ENCODE results near the gene LUC7L.
A peak's percentile ranks its signal among the peaks of the same experiment; 100 is the strongest.

Gene LUC7L, protein sequence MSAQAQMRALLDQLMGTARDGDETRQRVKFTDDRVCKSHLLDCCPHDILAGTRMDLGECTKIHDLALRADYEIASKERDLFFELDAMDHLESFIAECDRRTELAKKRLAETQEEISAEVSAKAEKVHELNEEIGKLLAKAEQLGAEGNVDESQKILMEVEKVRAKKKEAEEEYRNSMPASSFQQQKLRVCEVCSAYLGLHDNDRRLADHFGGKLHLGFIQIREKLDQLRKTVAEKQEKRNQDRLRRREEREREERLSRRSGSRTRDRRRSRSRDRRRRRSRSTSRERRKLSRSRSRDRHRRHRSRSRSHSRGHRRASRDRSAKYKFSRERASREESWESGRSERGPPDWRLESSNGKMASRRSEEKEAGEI

DNA sequence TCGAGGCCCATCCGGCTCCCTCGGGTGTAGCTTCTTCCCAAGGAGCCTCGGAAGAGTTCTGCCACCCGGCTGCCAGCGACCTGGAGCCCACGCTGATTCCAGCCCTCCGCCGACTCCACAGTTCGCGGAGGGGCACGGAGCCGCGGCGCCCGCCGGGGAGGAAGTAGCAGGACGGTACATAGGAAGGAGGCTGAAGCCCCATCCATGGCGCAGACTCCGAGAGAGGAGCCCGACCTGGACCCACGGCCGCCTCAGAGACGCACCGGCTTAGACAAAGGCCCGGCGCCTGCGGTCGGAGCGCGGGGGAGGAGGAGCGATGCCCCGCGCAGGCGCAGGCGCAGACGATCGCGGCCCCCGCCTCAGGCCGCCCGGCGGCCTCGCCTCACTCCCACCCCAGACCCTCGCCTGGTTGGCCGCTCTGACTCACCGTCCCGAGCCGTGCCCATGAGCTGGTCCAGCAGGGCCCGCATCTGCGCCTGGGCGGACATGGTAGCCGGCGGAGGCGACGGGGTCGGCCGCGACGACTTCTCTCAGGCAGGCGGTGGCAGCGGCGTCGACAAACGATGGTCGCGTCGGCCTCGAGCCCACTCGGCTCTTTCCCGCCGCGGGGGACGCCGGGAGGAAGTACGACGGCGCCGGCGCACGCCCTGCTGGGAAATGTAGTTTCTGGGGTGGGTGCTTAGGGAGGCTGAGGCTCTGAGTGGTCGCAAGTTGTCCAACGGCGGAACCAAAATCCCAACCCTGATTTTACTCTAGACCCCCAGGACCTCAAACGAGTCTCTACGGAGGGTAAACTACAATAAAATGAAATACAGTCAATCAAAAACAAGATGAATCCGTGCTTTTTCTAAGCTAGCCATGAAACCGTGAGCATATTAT, at the start of gene LUC7L:
Gene LUC7L, minus strand, starts transcription at position 598 of the 879 bp plus-strand sequence. Its CDS starts 110 bp downstream, at position 488.
- peak within 1 kb of the TSS; percentile 86 to 91 for H3K4me3 ChIP-seq (ENCODE audit: low read depth in 1 of 2, low read length in 2 of 2)
- H3K36me3 ChIP-seq (ENCODE audit: insufficient read depth, low read length) = peaks cover 33% of the 10 kb centered on the region
- H3K27ac ChIP-seq (ENCODE audit: low read depth, low read length) = peak within 1 kb of the TSS; percentile 91
- no peaks in the 10 kb centered on the region for H3K27me3 ChIP-seq (ENCODE audit: control insufficient read depth in 1 of 2, insufficient read depth in 2 of 2, low read length in 2 of 2)
- no peaks in the 10 kb centered on the region for H3K9me3 ChIP-seq (ENCODE audit: low read length)
- H3K9ac ChIP-seq (ENCODE audit: low read length) = peak within 1 kb of the TSS; percentile 88
- H3K4me1 ChIP-seq (ENCODE audit: insufficient read depth, low read length) = peaks cover 17% of the 10 kb centered on the region

- no peaks in the 10 kb centered on the region for H3K9me3 ChIP-seq (ENCODE audit: low read length)
- peaks cover 0 to 35% of the 10 kb centered on the region in 2 donors for H3K27me3 ChIP-seq (ENCODE audit: control insufficient read depth in 1 of 2, insufficient read depth in 2 of 2, low read length in 2 of 2)
- no peak overlapping the region for H3K27ac ChIP-seq (ENCODE audit: low read depth, low read length)
- H3K9ac ChIP-seq (ENCODE audit: low read length) = no peak overlapping the region
- H3K36me3 ChIP-seq (ENCODE audit: insufficient read depth, low read length) = no peaks in the 10 kb centered on the region
- no peaks in the 10 kb centered on the region for H3K4me1 ChIP-seq (ENCODE audit: insufficient read depth, low read length)
- H3K4me3 ChIP-seq (ENCODE audit: low read depth in 1 of 2, low read length in 2 of 2) = no peak overlapping the region
Observed at GRCh38 chr16:278863-279366, 49.7 kb upstream of the LUC7L start.

GRCh38 chr16:276426-277077, 47.3 kb upstream of the LUC7L start:
- Histone ChIP-seq H3K9ac (ENCODE audit: low read length) (no peak overlapping the region), H3K36me3 (ENCODE audit: insufficient read depth, low read length) (no peaks in the 10 kb centered on the region), H3K9me3 (ENCODE audit: low read length) (no peaks in the 10 kb centered on the region), H3K4me3 (ENCODE audit: low read depth in 1 of 2, low read length in 2 of 2) (no peak overlapping the region), H3K27me3 (ENCODE audit: control insufficient read depth in 1 of 2, insufficient read depth in 2 of 2, low read length in 2 of 2) (peaks cover 0 to 37% of the 10 kb centered on the region in 2 donors), H3K4me1 (ENCODE audit: insufficient read depth, low read length) (no peaks in the 10 kb centered on the region), H3K27ac (ENCODE audit: low read depth, low read length) (no peak overlapping the region)

DNA sequence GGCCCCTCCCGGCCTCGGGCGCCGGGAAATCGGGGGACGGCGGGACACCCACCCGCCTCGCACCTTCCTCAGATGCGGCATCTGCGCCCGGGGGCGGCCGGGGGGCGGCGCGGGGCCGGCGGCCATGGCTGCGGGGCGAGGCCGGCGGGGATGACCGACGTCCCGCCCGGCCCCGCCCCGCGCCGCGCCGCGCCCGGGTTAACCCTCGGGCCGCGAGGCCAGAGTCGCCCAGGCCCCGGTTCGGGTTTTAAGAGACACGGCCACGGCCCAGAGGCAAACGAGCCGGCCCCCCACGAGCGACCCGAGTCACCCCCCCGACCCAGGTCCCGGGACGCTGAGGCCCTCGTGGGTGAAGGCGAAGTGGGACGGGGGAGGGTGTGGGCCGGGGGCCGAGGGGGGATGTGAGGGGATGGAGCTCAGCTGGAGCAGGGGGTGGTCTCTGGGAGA, 46.6 kb upstream of the LUC7L start, which contains the start of gene RGS11:
Gene RGS11, minus strand, starts transcription at position 159 of the 447 bp plus-strand sequence. Its CDS starts 33 bp downstream, at position 126.
- no peak within 1 kb of the TSS for H3K27ac ChIP-seq (ENCODE audit: low read depth, low read length)
- H3K4me1 ChIP-seq (ENCODE audit: insufficient read depth, low read length) = no peaks in the 10 kb centered on the region
- no peaks in the 10 kb centered on the region for H3K36me3 ChIP-seq (ENCODE audit: insufficient read depth, low read length)
- peak within 1 kb of the TSS; percentile 53 to 64 for H3K4me3 ChIP-seq (ENCODE audit: low read depth in 1 of 2, low read length in 2 of 2)
- no peaks in the 10 kb centered on the region for H3K9me3 ChIP-seq (ENCODE audit: low read length)
- no peak within 1 kb of the TSS for H3K9ac ChIP-seq (ENCODE audit: low read length)
- peaks cover 0 to 30% of the 10 kb centered on the region in 2 donors for H3K27me3 ChIP-seq (ENCODE audit: control insufficient read depth in 1 of 2, insufficient read depth in 2 of 2, low read length in 2 of 2)

DNA sequence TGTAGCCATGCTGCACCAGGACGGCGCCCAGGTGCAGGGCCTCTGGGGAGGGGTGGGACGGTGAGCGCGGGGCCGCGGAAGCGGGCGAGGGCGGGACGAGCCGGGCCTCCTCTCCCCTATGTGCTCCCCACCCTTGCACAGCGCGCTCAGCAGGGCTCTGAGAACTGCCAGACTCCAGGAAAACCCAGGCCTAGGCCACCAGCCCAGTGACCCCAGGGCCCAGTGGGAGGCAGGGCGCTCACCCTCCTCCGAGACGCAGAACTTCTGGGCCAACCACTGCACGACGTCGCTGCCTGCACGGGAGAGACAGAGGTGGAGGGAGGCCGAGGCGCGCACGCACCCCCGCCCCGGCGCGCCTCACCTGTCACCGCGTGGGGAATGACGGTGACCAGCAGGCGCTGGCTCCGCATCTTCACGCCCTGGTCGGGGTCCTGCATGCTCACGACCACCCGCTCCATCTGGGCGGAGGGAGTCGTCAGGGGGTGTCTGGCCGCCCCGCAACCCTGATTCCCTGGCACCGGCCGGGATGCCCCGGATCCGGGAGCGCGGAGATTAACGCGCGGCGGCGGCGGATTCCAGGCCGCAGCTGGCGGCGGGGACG, 45.9 kb upstream of the LUC7L start:
- Histone ChIP-seq H3K4me3 (ENCODE audit: low read depth in 1 of 2, low read length in 2 of 2) (peak overlapping the region; percentile 53 to 64), H3K27me3 (ENCODE audit: control insufficient read depth in 1 of 2, insufficient read depth in 2 of 2, low read length in 2 of 2) (peaks cover 0 to 27% of the 10 kb centered on the region in 2 donors), H3K4me1 (ENCODE audit: insufficient read depth, low read length) (no peaks in the 10 kb centered on the region), H3K9ac (ENCODE audit: low read length) (no peak overlapping the region), H3K9me3 (ENCODE audit: low read length) (no peaks in the 10 kb centered on the region), H3K27ac (ENCODE audit: low read depth, low read length) (no peak overlapping the region), H3K36me3 (ENCODE audit: insufficient read depth, low read length) (no peaks in the 10 kb centered on the region)

DNA sequence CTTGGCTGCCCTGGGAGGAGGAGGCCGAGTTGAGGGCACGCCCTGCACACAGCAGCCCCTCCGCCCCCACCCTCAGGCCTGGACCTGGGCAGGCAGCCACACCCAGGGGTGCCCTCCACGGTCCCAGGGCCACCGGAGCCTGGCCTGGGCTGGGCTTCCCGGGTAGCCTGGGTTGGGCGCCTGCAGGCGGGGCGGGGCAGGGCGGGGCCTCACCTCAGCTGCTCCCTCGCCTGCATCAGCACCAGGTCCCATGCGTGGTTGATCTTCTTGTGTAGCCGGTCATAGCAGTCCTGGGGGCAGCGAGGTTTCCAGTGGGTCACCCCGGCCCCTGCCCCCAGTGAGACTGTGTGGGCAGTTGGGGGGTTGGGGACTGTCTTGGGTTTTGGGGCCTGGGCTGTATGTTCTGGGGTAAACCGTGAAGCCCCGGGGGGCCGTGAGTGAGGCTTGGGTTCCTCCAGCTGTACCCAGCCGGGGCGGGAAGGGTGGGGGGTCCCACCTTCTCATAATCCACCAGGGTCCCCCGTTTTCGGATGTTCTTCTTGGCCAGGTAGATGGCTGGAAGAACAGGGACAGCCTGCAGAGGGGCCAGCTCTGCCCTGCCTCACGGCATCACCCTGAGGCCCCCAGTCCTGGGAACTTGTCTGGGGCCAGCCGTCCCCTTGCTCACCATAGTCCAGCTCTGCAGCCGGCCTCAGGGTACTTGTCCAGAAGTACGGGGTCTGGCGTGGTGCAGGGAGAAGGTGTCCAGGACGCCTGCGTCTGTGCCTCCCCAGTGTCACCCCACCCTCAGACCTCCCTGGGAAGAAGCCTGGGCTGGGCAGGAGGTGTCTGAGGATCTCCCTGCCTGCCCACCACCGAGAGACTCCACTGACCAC, 44.5 kb upstream of the LUC7L start:
- Histone ChIP-seq H3K27me3 (ENCODE audit: control insufficient read depth in 1 of 2, insufficient read depth in 2 of 2, low read length in 2 of 2) (peaks cover 0 to 22% of the 10 kb centered on the region in 2 donors), H3K4me3 (ENCODE audit: low read depth in 1 of 2, low read length in 2 of 2) (no peak overlapping the region), H3K36me3 (ENCODE audit: insufficient read depth, low read length) (no peaks in the 10 kb centered on the region), H3K9ac (ENCODE audit: low read length) (no peak overlapping the region), H3K9me3 (ENCODE audit: low read length) (no peaks in the 10 kb centered on the region), H3K27ac (ENCODE audit: low read depth, low read length) (no peak overlapping the region), H3K4me1 (ENCODE audit: insufficient read depth, low read length) (no peaks in the 10 kb centered on the region)

GRCh38 chr16:272633-273546, 43.6 kb upstream of the LUC7L start:
- no peak overlapping the region for H3K27ac ChIP-seq (ENCODE audit: low read depth, low read length)

DNA sequence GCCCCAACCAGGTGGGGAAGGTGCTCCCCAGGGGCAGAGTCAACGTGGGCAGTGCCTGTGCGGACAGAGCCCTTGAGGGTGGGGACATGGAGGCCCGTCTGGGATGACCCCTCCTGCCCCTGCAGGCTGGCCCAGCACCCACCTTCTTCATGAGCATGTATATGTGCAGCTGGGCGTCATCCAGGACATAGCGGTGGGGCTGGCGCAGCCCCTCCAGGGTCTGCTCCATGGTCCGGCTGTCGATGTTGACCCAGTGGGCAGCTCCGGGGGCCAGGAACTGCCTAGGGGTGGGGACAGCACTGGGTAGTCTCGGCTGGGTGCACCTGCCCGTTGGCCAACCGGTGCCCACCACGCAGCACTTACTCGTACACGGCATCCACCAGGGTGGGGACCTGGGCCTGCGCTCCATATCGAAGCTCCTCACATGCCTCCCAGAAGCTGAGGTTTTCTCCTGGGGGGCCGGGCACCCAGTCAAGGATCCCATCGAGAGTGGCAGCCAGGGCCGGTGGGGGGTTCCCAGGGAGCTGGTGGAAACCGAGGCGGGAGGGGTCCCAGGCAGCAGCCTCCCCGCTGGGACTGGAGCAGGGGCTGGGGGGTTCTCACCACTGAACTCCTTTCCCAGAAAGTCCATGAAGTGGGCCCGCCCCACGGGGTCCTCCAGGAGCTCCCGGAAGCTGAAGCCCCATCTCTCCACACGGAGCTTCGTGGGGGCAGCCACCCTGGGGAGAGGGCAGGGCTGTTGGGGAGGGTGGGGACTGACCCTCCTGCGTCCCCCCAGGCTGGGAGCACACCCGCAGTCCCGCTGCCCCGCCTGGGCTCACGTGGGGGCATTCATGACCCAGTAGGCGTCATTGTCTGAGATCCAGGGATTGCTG, 41.4 kb upstream of the LUC7L start:
- Histone ChIP-seq H3K9ac (ENCODE audit: low read length) (no peak overlapping the region), H3K27ac (ENCODE audit: low read depth, low read length) (no peak overlapping the region), H3K4me1 (ENCODE audit: insufficient read depth, low read length) (no peaks in the 10 kb centered on the region), H3K36me3 (ENCODE audit: insufficient read depth, low read length) (no peaks in the 10 kb centered on the region), H3K9me3 (ENCODE audit: low read length) (no peaks in the 10 kb centered on the region), H3K4me3 (ENCODE audit: low read depth in 1 of 2, low read length in 2 of 2) (no peak overlapping the region), H3K27me3 (ENCODE audit: control insufficient read depth in 1 of 2, insufficient read depth in 2 of 2, low read length in 2 of 2) (peaks cover 0 to 22% of the 10 kb centered on the region in 2 donors)

More at GRCh38 chr16:272633-273546, 43.6 kb upstream of the LUC7L start:
- no peaks in the 10 kb centered on the region for H3K4me1 ChIP-seq (ENCODE audit: insufficient read depth, low read length)
- H3K36me3 ChIP-seq (ENCODE audit: insufficient read depth, low read length) = no peaks in the 10 kb centered on the region
- H3K9ac ChIP-seq (ENCODE audit: low read length) = no peak overlapping the region
- H3K4me3 ChIP-seq (ENCODE audit: low read depth in 1 of 2, low read length in 2 of 2) = no peak overlapping the region
- no peaks in the 10 kb centered on the region for H3K9me3 ChIP-seq (ENCODE audit: low read length)
- H3K27me3 ChIP-seq (ENCODE audit: control insufficient read depth in 1 of 2, insufficient read depth in 2 of 2, low read length in 2 of 2) = peaks cover 0 to 22% of the 10 kb centered on the region in 2 donors
